ENCODE results near the gene PCSK4. TPM values are rescaled to one million over a fixed set of nuclear protein-coding genes. Genes with fewer than 3 reads are reported as not detected.

Gene PCSK4
- total RNA-seq, 6 experiments from 2014 or later: 0.34 to 1.2 (median 0.98) TPM

DNA sequence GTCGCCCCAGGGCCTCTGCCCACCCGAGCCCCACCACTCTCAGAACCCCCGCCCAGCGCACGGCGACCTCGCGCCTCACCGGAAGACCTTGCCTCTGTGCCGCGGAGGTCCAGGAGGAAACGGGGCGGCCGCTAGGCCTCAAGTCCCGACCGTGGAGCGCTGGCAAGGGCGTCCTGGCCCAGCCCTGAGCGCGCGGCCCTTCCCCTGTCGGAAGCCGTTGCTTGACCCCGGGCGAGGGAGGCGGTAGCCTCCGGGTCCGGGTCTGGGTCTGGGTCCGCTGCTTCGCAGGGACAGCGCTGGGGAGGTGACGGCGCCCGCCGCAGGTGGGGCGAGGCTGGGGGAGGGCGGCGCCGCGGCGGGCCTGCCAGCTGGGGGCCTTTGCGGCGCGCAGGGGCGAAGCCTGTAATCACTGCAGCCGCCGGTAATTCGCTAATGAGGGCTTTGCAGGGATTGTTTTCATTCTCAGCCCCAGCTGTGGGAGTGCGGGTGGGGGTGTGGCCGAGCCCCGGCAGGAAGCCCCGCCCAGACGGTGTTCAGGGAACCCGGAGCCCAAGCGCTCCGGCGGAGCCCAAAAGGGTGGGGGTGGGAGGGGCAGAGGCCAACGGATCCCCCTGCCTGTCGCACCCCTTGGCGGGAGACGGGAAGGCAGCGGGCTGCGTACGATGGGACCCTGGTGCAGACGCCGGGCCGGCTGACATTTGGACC is 19.7 kb downstream of the PCSK4 start:
- Mint-ChIP-seq H3K4me1 (ENCODE audit: low read depth) (no peaks in the 10 kb centered on the region), H3K36me3 (ENCODE audit: low read depth) (no peaks in the 10 kb centered on the region), H3K4me3 (peak overlapping the region; percentile 83), H3K9me3 (no peaks in the 10 kb centered on the region), H3K27me3 (ENCODE audit: insufficient read depth) (peaks cover 8% of the 10 kb centered on the region), H3K27ac (peak overlapping the region; percentile 51; the same call in 1 of the 2 replicates)
- TF ChIP-seq, protein P1, sequence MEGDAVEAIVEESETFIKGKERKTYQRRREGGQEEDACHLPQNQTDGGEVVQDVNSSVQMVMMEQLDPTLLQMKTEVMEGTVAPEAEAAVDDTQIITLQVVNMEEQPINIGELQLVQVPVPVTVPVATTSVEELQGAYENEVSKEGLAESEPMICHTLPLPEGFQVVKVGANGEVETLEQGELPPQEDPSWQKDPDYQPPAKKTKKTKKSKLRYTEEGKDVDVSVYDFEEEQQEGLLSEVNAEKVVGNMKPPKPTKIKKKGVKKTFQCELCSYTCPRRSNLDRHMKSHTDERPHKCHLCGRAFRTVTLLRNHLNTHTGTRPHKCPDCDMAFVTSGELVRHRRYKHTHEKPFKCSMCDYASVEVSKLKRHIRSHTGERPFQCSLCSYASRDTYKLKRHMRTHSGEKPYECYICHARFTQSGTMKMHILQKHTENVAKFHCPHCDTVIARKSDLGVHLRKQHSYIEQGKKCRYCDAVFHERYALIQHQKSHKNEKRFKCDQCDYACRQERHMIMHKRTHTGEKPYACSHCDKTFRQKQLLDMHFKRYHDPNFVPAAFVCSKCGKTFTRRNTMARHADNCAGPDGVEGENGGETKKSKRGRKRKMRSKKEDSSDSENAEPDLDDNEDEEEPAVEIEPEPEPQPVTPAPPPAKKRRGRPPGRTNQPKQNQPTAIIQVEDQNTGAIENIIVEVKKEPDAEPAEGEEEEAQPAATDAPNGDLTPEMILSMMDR (IDR thresholded peaks at IDR 0.05): no peak
- no peak for DNase-seq

DNA sequence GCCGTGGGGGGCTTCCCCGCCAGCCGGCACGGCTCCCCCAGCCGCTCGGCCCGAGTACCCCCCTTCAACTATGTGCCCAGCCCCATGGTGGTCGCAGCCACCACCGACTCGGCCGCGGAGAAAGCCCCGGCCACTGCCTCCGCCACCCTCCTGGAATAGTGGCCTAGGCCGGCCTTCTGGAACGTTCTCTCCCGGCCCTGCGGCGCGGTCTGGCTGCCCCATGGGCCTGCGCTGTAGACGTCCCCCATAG is 20.2 kb downstream of the PCSK4 start:
- Mint-ChIP-seq H3K27ac (peak overlapping the region; percentile 51; the same call in 1 of the 2 replicates), H3K4me1 (ENCODE audit: low read depth) (no peaks in the 10 kb centered on the region), H3K27me3 (ENCODE audit: insufficient read depth) (peaks cover 8% of the 10 kb centered on the region), H3K9me3 (no peaks in the 10 kb centered on the region), H3K4me3 (peak overlapping the region; percentile 83), H3K36me3 (ENCODE audit: low read depth) (no peaks in the 10 kb centered on the region)
- TF ChIP-seq, protein P1 (IDR thresholded peaks at IDR 0.05): no peak
- DNase-seq: no peak

DNA sequence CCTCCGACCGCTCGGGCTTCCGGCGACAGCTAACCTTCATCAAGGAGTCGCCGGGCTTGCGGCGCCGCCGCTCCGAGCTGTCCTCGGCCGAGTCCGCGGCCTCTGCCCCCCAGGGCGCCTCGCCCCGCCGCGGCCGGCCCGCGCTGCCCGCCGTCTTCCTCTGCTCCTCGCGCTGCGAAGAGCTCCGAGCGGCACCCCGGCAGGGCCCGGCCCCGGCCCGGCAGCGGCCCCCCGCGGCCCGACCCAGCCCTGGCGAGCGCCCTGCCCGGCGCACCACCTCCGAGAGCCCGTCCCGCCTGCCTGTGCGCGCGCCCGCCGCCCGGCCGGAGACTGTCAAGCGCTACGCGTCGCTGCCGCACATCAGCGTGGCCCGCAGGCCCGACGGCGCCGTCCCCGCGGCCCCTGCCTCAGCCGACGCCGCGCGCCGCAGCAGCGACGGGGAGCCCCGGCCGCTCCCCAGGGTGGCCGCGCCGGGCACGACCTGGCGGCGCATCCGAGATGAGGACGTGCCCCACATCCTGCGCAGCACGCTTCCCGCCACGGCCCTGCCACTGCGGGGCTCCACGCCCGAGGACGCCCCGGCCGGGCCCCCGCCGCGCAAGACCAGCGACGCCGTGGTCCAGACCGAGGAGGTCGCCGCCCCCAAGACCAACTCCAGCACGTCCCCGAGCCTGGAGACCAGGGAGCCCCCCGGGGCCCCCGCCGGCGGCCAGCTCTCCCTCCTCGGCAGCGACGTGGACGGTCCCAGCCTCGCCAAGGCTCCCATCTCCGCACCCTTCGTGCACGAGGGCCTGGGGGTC is 20.7 kb downstream of the PCSK4 start:
- TF ChIP-seq, protein P1 (IDR thresholded peaks at IDR 0.05): no peak
- Mint-ChIP-seq H3K36me3 (ENCODE audit: low read depth) (no peaks in the 10 kb centered on the region), H3K4me3 (peak overlapping the region; percentile 83; the same call in 1 of the 2 replicates), H3K4me1 (ENCODE audit: low read depth) (no peaks in the 10 kb centered on the region), H3K27me3 (ENCODE audit: insufficient read depth) (peaks cover 8% of the 10 kb centered on the region), H3K9me3 (no peaks in the 10 kb centered on the region), H3K27ac (no peak overlapping the region; the same call in 1 of the 2 replicates)
- DNase-seq: no peak

DNA sequence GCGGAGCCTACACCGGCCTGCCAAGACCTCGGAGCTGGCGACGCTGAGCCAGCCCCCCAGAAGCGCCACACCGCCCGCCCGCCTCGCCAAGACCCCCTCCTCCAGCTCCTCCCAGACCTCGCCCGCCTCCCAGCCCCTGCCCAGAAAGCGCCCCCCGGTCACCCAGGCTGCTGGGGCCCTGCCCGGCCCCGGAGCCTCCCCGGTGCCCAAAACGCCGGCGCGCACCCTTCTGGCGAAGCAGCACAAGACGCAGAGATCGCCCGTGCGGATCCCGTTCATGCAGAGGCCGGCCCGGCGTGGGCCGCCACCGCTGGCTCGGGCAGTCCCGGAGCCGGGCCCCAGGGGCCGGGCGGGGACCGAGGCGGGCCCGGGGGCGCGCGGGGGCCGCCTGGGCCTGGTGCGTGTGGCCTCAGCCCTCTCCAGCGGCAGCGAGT is 21.3 kb downstream of the PCSK4 start:
- no peaks in the 10 kb centered on the region for H3K9me3 Mint-ChIP-seq
- H3K27ac Mint-ChIP-seq: no peak overlapping the region
- H3K36me3 Mint-ChIP-seq (ENCODE audit: low read depth): no peaks in the 10 kb centered on the region
- TF ChIP-seq, protein P1 (IDR thresholded peaks at IDR 0.05): peak; percentile 26; the same call in 1 of the 2 replicates
- H3K4me3 Mint-ChIP-seq: peak overlapping the region; percentile 30; the same call in 1 of the 2 replicates
- peaks cover 8% of the 10 kb centered on the region for H3K27me3 Mint-ChIP-seq (ENCODE audit: insufficient read depth)
- no peaks in the 10 kb centered on the region for H3K4me1 Mint-ChIP-seq (ENCODE audit: low read depth)
- DNase-seq: no peak

DNA sequence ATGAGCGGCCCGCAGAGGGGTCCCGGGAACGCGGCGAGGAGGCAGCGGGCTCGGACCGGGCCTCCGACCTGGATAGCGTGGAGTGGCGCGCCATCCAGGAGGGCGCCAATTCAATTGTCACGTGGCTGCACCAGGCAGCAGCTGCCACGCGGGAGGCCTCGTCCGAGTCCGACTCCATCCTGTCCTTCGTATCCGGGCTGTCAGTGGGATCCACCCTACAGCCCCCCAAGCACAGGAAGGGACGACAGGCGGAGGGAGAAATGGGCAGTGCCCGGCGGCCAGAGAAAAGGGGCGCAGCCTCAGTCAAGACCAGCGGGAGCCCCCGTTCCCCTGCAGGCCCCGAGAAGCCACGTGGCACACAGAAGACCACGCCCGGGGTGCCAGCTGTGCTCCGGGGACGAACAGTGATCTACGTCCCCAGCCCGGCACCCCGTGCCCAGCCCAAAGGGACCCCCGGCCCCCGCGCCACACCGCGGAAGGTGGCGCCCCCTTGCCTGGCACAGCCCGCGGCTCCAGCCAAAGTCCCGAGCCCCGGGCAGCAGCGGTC is 21.8 kb downstream of the PCSK4 start:
- H3K36me3 Mint-ChIP-seq (ENCODE audit: low read depth): no peaks in the 10 kb centered on the region
- peak overlapping the region; percentile 36; the same call in 1 of the 2 replicates for H3K4me3 Mint-ChIP-seq
- no peaks in the 10 kb centered on the region for H3K9me3 Mint-ChIP-seq
- DNase-seq: no peak
- H3K27ac Mint-ChIP-seq: no peak overlapping the region
- peaks cover 6% of the 10 kb centered on the region for H3K27me3 Mint-ChIP-seq (ENCODE audit: insufficient read depth)
- TF ChIP-seq, protein P1 (IDR thresholded peaks at IDR 0.05): no peak
- H3K4me1 Mint-ChIP-seq (ENCODE audit: low read depth): no peaks in the 10 kb centered on the region
